Parathyroid adenoma (tissue), 2 donors: ENCODE measurements around the gene UNC5C.

Experiments
- H2AFZ ChIP-seq: fragments of 300-600 bp; sonication (generic); one replicate; pipeline ENCODE4 v1.7.0; 2017; ENCODE audit warnings: antibody characterized with exemption, mild to moderate bottlenecking
- H3K27ac ChIP-seq: fragments of 300-600 bp; sonication (generic); one replicate; pipeline ENCODE4 v1.7.0; 2017
- H3K27me3 ChIP-seq: fragments of 300-600 bp; sonication (generic); one replicate; pipeline ENCODE4 v1.7.0; 2017; ENCODE audit warnings: low read length; ENCODE audit not compliant: control insufficient read depth, insufficient read depth
- H3K36me3 ChIP-seq: fragments of 300-600 bp; sonication (generic); one replicate; pipeline ENCODE4 v1.7.0; 2017; ENCODE audit warnings: low read length; ENCODE audit not compliant: control insufficient read depth, insufficient read depth
- H3K4me1 ChIP-seq: fragments of 300-600 bp; sonication (generic); one replicate; pipeline ENCODE4 v1.7.0; 2017; ENCODE audit warnings: control low read depth
- H3K4me2 ChIP-seq: fragments of 300-600 bp; sonication (generic); one replicate; pipeline ENCODE4 v1.7.0; 2017; ENCODE audit warnings: low read length
- H3K4me3 ChIP-seq: fragments of 300-600 bp; sonication (generic); one replicate; pipeline ENCODE4 v1.7.0; 2017; ENCODE audit warnings: low read depth, low read length
- H3K79me2 ChIP-seq: fragments of 300-600 bp; sonication (generic); one replicate; pipeline ENCODE4 v1.7.0; 2017; ENCODE audit warnings: control low read depth
- H3K9ac ChIP-seq: fragments of 300-600 bp; sonication (generic); one replicate; pipeline ENCODE4 v1.7.0; 2017; ENCODE audit warnings: mild to moderate bottlenecking
- H3K9me3 ChIP-seq: fragments of 300-600 bp; sonication (generic); one replicate; pipeline ENCODE4 v1.7.0; 2017; ENCODE audit warnings: low read length; ENCODE audit not compliant: control insufficient read depth
- TF ChIP-seq, protein P1 (sequence below): fragments of 300-600 bp; sonication (generic); IDR thresholded peaks from one replicate; pipeline ENCODE4 v1.7.0; 2017; ENCODE audit warnings: antibody characterized with exemption, mild to moderate bottlenecking
- donor health status: primary hyperparathyroidism.

The UNC5C gene

GRCh38 chr4:95504501-95504900, 44.3 kb downstream of the UNC5C start:
- H3K4me2 ChIP-seq: no peak overlapping the region
- TF ChIP-seq, protein P1, sequence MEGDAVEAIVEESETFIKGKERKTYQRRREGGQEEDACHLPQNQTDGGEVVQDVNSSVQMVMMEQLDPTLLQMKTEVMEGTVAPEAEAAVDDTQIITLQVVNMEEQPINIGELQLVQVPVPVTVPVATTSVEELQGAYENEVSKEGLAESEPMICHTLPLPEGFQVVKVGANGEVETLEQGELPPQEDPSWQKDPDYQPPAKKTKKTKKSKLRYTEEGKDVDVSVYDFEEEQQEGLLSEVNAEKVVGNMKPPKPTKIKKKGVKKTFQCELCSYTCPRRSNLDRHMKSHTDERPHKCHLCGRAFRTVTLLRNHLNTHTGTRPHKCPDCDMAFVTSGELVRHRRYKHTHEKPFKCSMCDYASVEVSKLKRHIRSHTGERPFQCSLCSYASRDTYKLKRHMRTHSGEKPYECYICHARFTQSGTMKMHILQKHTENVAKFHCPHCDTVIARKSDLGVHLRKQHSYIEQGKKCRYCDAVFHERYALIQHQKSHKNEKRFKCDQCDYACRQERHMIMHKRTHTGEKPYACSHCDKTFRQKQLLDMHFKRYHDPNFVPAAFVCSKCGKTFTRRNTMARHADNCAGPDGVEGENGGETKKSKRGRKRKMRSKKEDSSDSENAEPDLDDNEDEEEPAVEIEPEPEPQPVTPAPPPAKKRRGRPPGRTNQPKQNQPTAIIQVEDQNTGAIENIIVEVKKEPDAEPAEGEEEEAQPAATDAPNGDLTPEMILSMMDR: no peak
- no peaks in the 10 kb centered on the region for H3K27me3 ChIP-seq
- H3K36me3 ChIP-seq: no peaks in the 10 kb centered on the region
- no peak overlapping the region for H3K27ac ChIP-seq
- H3K9ac ChIP-seq: no peak overlapping the region
- no peak overlapping the region for H2AFZ ChIP-seq
- H3K79me2 ChIP-seq: no peaks in the 10 kb centered on the region
- no peaks in the 10 kb centered on the region for H3K4me1 ChIP-seq
- H3K4me3 ChIP-seq: no peak overlapping the region
- H3K9me3 ChIP-seq: no peaks in the 10 kb centered on the region

DNA sequence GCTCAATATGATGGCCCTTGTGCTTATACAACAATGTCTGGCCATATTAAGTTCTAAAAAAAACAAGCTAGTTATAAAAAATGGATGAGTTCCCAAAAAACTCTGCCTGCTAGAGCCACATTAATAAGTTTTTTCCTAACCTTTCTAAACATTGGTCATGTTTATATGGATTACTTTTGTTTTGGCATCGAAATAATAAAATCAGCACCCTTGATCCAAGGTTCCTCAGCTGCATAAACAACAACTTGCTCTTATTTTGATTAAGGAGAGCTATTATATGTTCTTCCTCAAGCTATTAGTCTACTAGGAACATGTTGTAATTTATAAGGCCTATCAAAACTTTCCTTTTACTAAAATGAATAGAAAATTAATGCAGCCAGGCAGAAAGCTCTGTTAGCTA, 48.4 kb downstream of the UNC5C start:
- Histone ChIP-seq H3K27me3 (no peaks in the 10 kb centered on the region), H3K4me2 (no peak overlapping the region), H3K9me3 (no peaks in the 10 kb centered on the region), H3K27ac (no peak overlapping the region), H3K79me2 (no peaks in the 10 kb centered on the region), H2AFZ (no peak overlapping the region), H3K9ac (no peak overlapping the region), H3K4me3 (no peak overlapping the region), H3K36me3 (no peaks in the 10 kb centered on the region), H3K4me1 (no peaks in the 10 kb centered on the region)
- TF ChIP-seq, protein P1: no peak

- Histone ChIP-seq H2AFZ (no peak overlapping the region), H3K27ac (no peak overlapping the region)
Measured at GRCh38 chr4:95499291-95499696, 49.5 kb downstream of the UNC5C start.

DNA sequence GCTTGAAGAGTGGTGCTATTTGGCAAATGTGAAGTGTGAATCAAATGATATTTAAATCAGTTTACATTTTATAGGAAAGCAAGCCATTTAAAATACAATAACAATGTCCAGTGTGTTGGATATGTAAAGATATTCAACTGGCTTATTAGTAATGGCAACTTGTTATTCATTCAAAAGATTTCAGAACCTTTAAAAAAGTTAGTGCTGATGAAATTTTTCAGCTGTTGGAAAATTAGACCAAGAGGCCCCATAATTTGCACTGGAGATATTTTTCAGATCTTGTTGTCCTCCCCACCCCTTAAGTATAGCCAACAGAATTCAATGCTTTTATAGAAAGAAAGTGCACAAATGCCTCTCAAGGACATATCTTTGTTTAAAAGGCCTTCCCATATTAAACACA, 54.6 kb downstream of the UNC5C start:
- Histone ChIP-seq H3K9me3 (no peaks in the 10 kb centered on the region), H3K27ac (no peak overlapping the region), H3K9ac (no peak overlapping the region), H3K4me2 (no peak overlapping the region), H3K27me3 (no peaks in the 10 kb centered on the region), H2AFZ (no peak overlapping the region), H3K4me1 (no peaks in the 10 kb centered on the region), H3K4me3 (no peak overlapping the region), H3K36me3 (no peaks in the 10 kb centered on the region), H3K79me2 (no peaks in the 10 kb centered on the region)
- TF ChIP-seq, protein P1: no peak

More at GRCh38 chr4:95499291-95499696, 49.5 kb downstream of the UNC5C start:
- Histone ChIP-seq H3K4me3 (no peak overlapping the region), H3K9ac (no peak overlapping the region), H3K9me3 (no peaks in the 10 kb centered on the region), H3K27me3 (no peaks in the 10 kb centered on the region), H3K4me2 (no peak overlapping the region), H3K4me1 (no peaks in the 10 kb centered on the region), H3K36me3 (no peaks in the 10 kb centered on the region), H3K79me2 (no peaks in the 10 kb centered on the region)
- TF ChIP-seq, protein P1: no peak

DNA sequence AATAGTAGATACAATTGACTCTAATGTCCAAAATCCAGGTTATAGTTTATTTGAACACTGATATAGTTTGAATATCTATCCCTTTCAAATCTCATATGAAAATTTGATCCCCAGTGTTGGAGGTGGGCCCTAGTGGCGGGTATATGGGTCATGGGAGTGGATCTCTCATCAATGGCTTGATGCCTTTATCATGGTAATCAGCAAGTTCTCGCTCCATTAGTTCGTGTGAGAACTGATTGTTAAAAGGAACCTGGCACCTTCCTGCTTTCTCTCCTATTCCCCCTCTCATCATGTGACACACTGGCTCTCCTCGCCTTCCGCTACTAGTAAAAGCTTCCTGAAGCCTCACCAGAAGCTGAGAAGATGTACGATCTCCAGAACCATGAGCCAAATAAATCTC, 70.1 kb downstream of the UNC5C start:
- Histone ChIP-seq H3K27ac (no peak overlapping the region), H3K4me3 (no peak overlapping the region), H3K36me3 (no peaks in the 10 kb centered on the region), H2AFZ (no peak overlapping the region), H3K9me3 (no peaks in the 10 kb centered on the region), H3K27me3 (no peaks in the 10 kb centered on the region), H3K9ac (no peak overlapping the region), H3K4me1 (no peaks in the 10 kb centered on the region), H3K4me2 (no peak overlapping the region), H3K79me2 (no peaks in the 10 kb centered on the region)
- TF ChIP-seq, protein P1: no peak
